ENCODE measurements around the gene HDAC9. TPM values are rescaled to one million over a fixed set of nuclear protein-coding genes. Genes with fewer than 3 reads are reported as not detected.

Gene HDAC9
- total RNA-seq, 4 donors from 2014 or later: 63.0 to 130 (median 107) TPM

DNA sequence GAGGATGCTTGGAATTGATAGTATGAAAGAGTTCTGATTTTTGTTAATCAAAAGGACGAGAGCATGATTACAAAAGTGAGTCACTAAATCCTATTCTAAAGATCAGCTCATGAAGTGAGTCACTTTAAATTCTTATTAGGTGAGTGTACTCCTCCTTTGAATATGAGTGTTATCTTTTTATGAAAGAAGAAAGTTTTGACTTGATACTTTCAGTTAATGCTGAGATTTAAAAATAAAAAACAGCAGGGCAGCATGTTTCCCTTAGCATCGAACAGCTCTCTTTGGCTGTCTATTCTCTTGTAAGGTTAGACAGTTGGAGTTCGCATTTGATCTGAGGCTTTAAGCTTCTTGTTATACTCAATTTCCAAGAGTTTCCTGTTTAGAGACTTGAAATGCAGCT lies 399.9 kb downstream of the HDAC9 start:
- no peaks in the 10 kb centered on the region for H3K9me3 ChIP-seq
- H3K27me3 ChIP-seq: no peaks in the 10 kb centered on the region
- no peak for DNase-seq (ENCODE audit: extremely low spot score)
- TF ChIP-seq POLR2A (IDR thresholded peaks at IDR 0.05; ENCODE audit: low read depth) (no peak), POLR2AphosphoS5 (IDR thresholded peaks at IDR 0.05) (no peak), EP300 (IDR thresholded peaks at IDR 0.05) (no peak)
- TF ChIP-seq, protein P1, sequence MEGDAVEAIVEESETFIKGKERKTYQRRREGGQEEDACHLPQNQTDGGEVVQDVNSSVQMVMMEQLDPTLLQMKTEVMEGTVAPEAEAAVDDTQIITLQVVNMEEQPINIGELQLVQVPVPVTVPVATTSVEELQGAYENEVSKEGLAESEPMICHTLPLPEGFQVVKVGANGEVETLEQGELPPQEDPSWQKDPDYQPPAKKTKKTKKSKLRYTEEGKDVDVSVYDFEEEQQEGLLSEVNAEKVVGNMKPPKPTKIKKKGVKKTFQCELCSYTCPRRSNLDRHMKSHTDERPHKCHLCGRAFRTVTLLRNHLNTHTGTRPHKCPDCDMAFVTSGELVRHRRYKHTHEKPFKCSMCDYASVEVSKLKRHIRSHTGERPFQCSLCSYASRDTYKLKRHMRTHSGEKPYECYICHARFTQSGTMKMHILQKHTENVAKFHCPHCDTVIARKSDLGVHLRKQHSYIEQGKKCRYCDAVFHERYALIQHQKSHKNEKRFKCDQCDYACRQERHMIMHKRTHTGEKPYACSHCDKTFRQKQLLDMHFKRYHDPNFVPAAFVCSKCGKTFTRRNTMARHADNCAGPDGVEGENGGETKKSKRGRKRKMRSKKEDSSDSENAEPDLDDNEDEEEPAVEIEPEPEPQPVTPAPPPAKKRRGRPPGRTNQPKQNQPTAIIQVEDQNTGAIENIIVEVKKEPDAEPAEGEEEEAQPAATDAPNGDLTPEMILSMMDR (IDR thresholded peaks at IDR 0.05): no peak
- H3K4me3 ChIP-seq: no peak overlapping the region
- no peaks in the 10 kb centered on the region for H3K36me3 ChIP-seq
- no peak overlapping the region for H3K27ac ChIP-seq (replicated peaks in 1 of 4)
- 53% methylated on average over 3 of the region's 3 CpGs for WGBS
- H3K4me1 ChIP-seq: peaks cover under 1 to 12% (median 6%) of the 10 kb centered on the region in 4 donors
- intact Hi-C loops (cut with DNase I): no loop called here

DNA sequence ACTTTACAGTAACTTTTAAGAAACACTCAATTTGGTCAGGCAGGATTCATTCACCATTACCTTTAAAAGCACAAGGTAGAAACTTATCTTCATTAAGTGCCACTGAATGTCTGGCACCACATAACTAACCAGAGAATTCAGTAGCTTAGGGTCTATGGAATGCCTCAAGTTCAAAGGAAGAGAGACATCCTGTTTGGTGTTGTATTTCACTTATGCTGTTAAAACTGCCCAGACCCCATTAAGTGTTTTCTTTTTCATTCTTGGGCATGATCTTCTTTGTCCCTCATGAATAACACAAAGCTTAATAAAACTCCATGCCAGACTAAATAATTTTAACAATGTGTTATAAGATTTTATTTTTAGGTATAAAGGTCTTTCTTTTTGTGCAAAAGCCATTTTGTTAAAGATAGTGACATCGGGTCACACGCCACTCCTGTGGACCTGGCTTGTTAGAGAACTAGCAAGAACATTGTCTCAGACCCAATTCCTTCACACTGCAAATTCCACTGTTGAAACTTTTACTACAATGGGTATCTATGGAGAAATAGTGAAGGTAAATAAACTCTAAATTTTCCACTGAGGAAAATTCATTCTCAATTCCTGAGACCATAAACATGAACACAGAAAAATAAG lies 400.9 kb downstream of the HDAC9 start:
- Histone ChIP-seq H3K36me3 (no peaks in the 10 kb centered on the region), H3K4me3 (no peak overlapping the region), H3K9me3 (no peaks in the 10 kb centered on the region), H3K4me1 (peaks cover 0 to 2% (median 0%) of the 10 kb centered on the region in 4 donors), H3K27ac (replicated peaks in 1 of 4) (no peak overlapping the region), H3K27me3 (no peaks in the 10 kb centered on the region)
- TF ChIP-seq POLR2AphosphoS5 (IDR thresholded peaks at IDR 0.05) (no peak), EP300 (IDR thresholded peaks at IDR 0.05) (no peak), POLR2A (IDR thresholded peaks at IDR 0.05; ENCODE audit: low read depth) (no peak)
- TF ChIP-seq, protein P1 (IDR thresholded peaks at IDR 0.05): no peak
- intact Hi-C loops (cut with DNase I): no loop called here
- 94% methylated on average over 2 of the region's 2 CpGs for WGBS
- DNase-seq (ENCODE audit: extremely low spot score): no peak

DNA sequence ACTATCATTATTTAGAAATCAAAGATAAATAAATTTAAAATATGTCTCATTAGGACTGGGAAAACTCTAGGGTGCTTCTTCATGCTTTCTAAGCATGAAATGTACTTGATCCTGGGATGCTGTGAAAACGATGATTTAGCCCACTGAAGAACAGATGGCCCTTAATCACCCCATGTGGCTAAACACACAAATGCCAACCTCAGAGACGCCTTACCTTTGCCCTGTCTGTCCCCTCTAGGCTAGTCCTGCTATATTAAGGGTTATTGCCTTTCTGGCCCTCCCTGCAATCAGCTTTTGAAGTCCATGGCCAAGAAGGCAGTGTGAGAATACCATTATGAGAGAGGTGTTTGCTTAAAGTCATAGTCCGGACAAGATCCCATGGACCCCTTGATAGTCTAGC lies 404.7 kb downstream of the HDAC9 start:
- Histone ChIP-seq H3K4me3 (no peak overlapping the region), H3K4me1 (no peaks in the 10 kb centered on the region), H3K9me3 (no peaks in the 10 kb centered on the region), H3K36me3 (no peaks in the 10 kb centered on the region), H3K27me3 (no peaks in the 10 kb centered on the region), H3K27ac (replicated peaks in 1 of 4) (no peak overlapping the region)
- TF ChIP-seq, protein P1 (IDR thresholded peaks at IDR 0.05): no peak
- no peak for TF ChIP-seq POLR2AphosphoS5 (IDR thresholded peaks at IDR 0.05)
- TF ChIP-seq POLR2A (IDR thresholded peaks at IDR 0.05; ENCODE audit: low read depth): no peak
- TF ChIP-seq EP300 (IDR thresholded peaks at IDR 0.05): no peak
- intact Hi-C loops (cut with DNase I): no loop called here
- 89% methylated on average over 3 of the region's 3 CpGs for WGBS
- DNase-seq (ENCODE audit: extremely low spot score): no peak

DNA sequence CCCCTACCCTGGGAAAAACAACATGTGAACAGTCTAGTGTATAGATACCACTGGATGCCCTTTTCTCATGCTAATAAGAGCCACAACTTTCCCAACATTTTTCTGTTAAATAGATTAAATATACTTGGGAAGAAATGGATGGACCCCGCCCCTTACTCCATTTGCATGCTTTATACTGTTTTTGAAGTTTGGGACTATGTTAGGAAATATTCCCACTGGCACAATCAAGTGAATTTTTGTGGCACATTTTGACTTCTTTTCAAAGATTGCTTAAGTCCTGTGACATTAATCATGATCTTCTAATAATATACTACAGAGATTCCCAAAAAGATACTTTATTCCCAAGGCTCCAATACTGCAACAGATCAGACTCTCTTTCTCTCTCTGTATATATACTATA lies 405.3 kb downstream of the HDAC9 start:
- 55% methylated on average over 1 of the region's 1 CpG for WGBS
- no peaks in the 10 kb centered on the region for H3K4me1 ChIP-seq
- no peak overlapping the region for H3K27ac ChIP-seq (replicated peaks in 1 of 4)
- no peaks in the 10 kb centered on the region for H3K27me3 ChIP-seq
- no peak for DNase-seq (ENCODE audit: extremely low spot score)
- H3K36me3 ChIP-seq: no peaks in the 10 kb centered on the region
- TF ChIP-seq POLR2AphosphoS5 (IDR thresholded peaks at IDR 0.05) (no peak), EP300 (IDR thresholded peaks at IDR 0.05) (no peak), POLR2A (IDR thresholded peaks at IDR 0.05; ENCODE audit: low read depth) (no peak)
- TF ChIP-seq, protein P1 (IDR thresholded peaks at IDR 0.05): no peak
- H3K9me3 ChIP-seq: no peaks in the 10 kb centered on the region
- intact Hi-C loops (cut with DNase I): no loop called here
- H3K4me3 ChIP-seq: no peak overlapping the region

DNA sequence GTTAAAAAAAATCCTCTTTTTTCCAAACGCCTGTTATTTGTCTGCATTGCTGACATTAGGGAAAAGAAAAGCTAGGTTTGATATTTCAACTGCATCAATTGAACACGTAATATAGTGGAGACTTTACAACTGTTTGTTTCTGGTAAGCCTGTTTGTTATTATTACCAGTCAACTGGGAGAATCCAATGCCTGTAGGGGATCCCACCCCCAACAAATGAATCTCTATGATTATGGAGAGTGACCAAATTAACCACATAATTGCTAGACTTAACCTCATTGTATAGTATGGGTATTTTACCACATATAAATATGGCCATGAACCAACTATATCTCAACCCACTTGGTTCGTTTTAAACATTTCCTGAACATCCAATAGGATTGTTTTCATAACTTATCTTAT lies 405.8 kb downstream of the HDAC9 start:
- Histone ChIP-seq H3K36me3 (no peaks in the 10 kb centered on the region), H3K4me1 (no peaks in the 10 kb centered on the region), H3K27ac (replicated peaks in 1 of 4) (no peak overlapping the region), H3K27me3 (no peaks in the 10 kb centered on the region), H3K4me3 (no peak overlapping the region), H3K9me3 (no peaks in the 10 kb centered on the region)
- WGBS: 79% methylated on average over 3 of the region's 3 CpGs
- DNase-seq (ENCODE audit: extremely low spot score): no peak
- intact Hi-C loops (cut with DNase I): no loop called here
- TF ChIP-seq POLR2AphosphoS5 (IDR thresholded peaks at IDR 0.05) (no peak), POLR2A (IDR thresholded peaks at IDR 0.05; ENCODE audit: low read depth) (no peak), EP300 (IDR thresholded peaks at IDR 0.05) (no peak)
- TF ChIP-seq, protein P1 (IDR thresholded peaks at IDR 0.05): no peak
